GM18511 (cell line): ENCODE data around the gene UBR1.

Experiments
- ATAC-seq: cut with Tn5 transposase; IDR thresholded peaks from one replicate; pipeline ENCODE4 v1.9.1; 2021; ENCODE audit warnings: mild to moderate bottlenecking, moderate library complexity; ENCODE audit not compliant: unreplicated experiment

The UBR1 gene

GRCh38 chr15:43111354-43111753 lies 5.5 kb upstream of the UBR1 start:
- no peak for ATAC-seq

- ATAC-seq, result no peak
Measured at GRCh38 chr15:43107751-43108150, 1.9 kb upstream of the UBR1 start.

GRCh38 chr15:43106486-43106829 lies 620 bp upstream of the UBR1 start:
- ATAC-seq, result no peak

- ATAC-seq, result peak; percentile 24
Measured at GRCh38 chr15:43105077-43105736, 631 bp downstream of the UBR1 start.

GRCh38 chr15:43104426-43104825 lies 1.4 kb downstream of the UBR1 start:
- ATAC-seq, result no peak

- ATAC-seq, result no peak
Measured at GRCh38 chr15:43103907-43104306, 1.9 kb downstream of the UBR1 start.

GRCh38 chr15:43102187-43102586 lies 3.7 kb downstream of the UBR1 start:
- ATAC-seq, result no peak

- no peak for ATAC-seq
Measured at GRCh38 chr15:43100971-43101370, 4.9 kb downstream of the UBR1 start.

- ATAC-seq, result no peak
Measured at GRCh38 chr15:43099105-43099845, 6.6 kb downstream of the UBR1 start.

GRCh38 chr15:43096411-43096810 lies 9.4 kb downstream of the UBR1 start:
- ATAC-seq, result no peak

GRCh38 chr15:43095708-43096347 lies 10.0 kb downstream of the UBR1 start:
- ATAC-seq, result no peak

GRCh38 chr15:43095243-43095642 lies 10.6 kb downstream of the UBR1 start:
- ATAC-seq, result no peak

GRCh38 chr15:43094416-43095030 lies 11.3 kb downstream of the UBR1 start:
- ATAC-seq, result no peak

GRCh38 chr15:43093026-43093425 lies 12.8 kb downstream of the UBR1 start:
- ATAC-seq, result no peak

GRCh38 chr15:43091859-43092258 lies 14.0 kb downstream of the UBR1 start:
- ATAC-seq, result no peak

- ATAC-seq, result no peak
Measured at GRCh38 chr15:43086551-43086950, 19.3 kb downstream of the UBR1 start.

- no peak for ATAC-seq
Measured at GRCh38 chr15:43085921-43086320, 19.9 kb downstream of the UBR1 start.

- no peak for ATAC-seq
Measured at GRCh38 chr15:43082509-43082908, 23.3 kb downstream of the UBR1 start.

- ATAC-seq, result no peak
Measured at GRCh38 chr15:43081283-43081682, 24.6 kb downstream of the UBR1 start.

- ATAC-seq, result no peak
Measured at GRCh38 chr15:43071451-43071850, 34.4 kb downstream of the UBR1 start.

GRCh38 chr15:43070893-43071292 lies 34.9 kb downstream of the UBR1 start:
- no peak for ATAC-seq

- no peak for ATAC-seq
Measured at GRCh38 chr15:43070249-43070648, 35.6 kb downstream of the UBR1 start.
